C1 segment of cervical spinal cord (tissue), 14 donors: Measurements from ENCODE around the gene HPD.
"Not testable (repeated sequence)": the region's sequence is repeated elsewhere in the genome, so short reads cannot be mapped to it uniquely, and the experiment has no call there.

Experiments used
- DNase-seq, 14 donors: peaks; one replicate each; lab custom pipeline; 2025; lab: John Stamatoyannopoulos, UW

HPD gene

DNA sequence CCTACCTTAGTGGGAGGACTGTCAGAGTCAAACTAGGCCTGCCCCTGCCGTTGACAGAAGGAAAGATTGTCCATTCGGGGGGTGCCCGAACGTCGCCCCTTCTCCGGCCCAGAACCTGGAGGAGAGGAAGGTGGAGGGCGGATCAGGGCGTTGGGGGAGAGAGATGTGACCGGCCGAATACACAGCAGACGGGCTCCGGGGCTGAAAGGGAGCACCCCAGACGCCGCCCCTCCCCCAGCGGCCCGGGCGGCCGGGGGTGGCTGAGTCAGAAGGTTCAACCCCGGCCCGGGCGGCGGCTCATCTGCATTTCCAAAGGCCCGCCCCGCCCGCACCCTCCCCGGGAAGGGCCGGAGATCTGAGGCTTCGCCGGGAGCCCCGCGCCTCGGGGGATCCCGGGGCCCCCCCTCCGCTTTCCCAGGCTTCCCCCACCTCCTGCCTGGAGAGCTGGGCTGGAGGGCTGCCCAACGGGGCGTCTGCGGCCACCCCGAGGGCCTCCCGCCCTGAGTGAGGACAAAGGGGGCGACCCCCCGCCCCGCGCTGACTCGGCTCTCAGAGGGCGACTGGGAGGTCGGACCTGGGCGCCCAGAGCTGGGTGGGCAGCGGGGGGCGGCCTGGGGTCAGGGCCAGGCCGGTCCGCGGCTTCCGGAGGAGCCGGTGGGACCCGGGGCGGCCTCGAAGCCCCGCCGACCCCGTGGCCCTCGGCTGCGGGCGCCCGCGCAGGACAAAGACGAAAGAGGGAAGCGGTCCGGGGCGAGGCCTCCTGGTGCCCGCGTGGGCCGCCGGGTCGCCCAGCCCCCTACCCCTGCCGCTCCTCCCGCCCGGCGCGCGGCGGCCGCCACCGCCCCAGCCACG lies 58.6 kb downstream of the HPD start:
- peak in 12 of 14 donors; percentile 43 to 87 (median 70) for DNase-seq

DNA sequence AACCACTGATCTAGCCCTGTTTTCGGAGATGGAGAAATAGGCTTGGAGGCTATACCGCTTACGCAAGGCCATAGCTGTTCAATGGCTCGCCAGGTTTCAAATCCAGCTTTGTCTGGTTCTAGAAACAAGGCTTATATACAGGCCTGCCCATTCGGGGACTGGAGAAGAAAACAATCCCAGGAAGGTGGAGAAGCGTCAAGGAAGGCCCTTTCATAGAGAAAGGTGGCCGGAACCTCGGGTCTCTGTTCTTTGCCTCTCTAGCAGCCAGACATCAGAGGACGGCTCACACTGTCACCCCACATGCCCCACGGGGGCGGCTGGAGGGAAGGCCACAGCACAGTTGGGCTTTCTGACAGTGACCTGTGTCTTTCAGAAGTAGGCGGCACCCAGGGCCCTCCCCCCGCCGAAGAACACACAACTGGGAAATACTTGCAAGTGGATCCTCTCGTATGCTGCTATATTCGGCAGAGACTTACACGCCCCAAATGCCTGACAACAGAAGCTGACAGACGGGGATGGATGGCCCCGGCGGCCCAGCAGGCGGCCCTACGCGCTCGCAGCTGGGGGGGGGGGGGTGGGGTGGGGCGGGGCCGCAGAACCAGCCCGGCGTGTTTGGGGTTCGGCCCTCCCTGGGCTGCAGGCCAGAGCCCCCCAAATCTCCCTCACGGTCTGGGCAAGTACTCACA lies 59.4 kb downstream of the HPD start:
- DNase-seq = peak in 12 of 14 donors; percentile 31 to 77 (median 67)

DNA sequence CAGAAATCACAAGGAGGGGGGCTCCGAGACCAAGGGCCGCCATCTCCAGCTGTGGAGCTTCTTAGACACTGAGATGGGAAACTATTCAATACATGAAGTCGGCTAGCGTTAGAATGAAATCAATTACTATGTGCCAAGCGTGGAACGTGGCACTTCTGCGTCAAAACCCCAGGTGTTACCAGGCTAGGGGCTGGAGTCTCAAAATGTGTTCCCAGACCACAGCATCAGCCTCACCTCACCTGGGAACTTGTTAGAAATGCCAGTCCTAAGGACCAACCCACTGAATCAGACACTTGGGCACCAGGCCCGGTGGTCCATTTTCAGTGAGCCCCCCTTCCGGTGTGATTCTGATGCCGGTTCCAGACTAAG lies 59.9 kb downstream of the HPD start:
- peak in 3 of 14 donors; percentile 32 to 37 (median 36) for DNase-seq

DNA sequence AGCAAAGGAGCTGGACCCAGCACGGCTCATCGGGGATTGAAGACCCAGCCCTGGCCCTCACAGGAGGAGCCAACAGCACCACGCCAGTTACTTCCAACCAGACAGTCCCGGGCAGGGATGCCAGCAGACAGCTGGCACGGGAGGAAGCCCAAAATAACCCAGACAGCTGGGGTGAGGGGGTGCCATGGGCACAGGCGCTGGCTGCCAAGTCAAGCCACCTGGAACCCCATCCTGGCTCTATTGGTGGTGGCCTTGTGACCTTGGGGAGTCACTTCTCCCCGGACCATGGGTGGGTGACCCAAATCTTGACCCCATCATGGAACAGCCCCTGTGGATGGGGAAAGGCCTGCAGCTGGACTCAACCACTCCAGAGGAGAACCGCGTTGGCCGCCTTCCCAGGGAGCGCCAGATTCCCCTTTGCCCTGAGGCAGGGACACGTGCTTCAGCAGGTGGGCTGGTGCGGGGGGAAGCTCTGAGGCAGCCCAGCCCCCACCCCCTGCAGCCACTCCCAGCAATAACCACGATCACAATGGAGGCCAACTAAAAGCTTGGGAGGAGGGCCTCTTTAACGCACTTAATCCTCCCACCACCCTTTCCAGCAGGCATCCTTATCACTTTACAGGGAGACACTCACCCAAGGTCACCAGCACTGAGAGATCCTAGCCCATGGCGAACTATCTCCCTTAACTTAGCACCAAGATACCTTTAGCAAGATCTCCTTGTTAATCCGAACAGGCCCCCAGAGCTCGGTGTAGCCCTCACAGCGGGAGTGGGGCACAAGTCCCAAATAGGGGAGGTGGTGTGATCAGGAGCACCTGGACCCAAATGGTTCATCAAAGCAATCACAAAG lies 60.5 kb downstream of the HPD start:
- peak in 11 of 14 donors; percentile 20 to 69 (median 53) for DNase-seq

DNA sequence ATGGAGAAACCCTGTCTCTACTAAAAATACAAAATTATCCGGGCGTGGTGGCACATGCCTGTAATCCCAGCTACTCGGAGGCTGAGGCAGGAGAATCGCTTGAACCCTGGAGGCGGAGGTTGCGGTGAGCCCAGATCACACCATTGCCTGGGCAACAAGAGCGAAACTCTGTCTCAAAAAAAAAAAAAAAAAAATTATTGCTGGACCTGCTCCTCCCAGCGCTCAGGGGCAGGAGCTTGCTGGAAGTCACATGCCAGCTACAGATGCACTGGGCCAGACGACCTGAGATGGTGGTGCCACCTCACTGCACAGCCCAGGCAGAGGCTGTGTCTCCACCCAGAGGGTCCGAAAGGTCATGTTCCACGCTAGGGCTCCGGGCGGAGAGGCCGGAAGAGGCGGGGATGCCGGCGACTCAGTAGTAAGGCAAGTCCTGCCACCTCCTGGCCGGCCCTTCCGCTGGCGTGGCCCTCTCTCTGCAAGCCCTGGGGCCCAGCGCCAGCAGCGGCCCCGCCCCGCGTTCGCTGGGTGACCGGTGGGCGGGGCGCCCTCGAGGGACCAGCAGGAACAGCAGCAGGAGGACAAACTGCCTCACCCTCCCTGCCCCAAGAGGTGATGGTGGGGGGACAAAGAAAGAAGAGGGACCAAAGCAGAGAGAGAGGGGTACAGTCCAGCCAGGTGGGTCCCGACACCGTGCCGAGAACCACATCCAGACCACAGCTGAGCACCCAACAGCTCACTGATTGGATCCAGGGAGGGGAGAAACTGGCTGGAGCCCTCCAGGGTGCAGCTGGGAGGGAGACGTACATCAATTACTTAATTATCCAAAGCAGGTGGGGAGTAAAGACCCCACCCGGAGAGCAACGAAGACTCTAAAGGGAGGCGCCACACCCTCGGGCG lies 61.6 kb downstream of the HPD start:
- DNase-seq = peak in 13 of 14 donors; percentile 39 to 88 (median 64)

DNA sequence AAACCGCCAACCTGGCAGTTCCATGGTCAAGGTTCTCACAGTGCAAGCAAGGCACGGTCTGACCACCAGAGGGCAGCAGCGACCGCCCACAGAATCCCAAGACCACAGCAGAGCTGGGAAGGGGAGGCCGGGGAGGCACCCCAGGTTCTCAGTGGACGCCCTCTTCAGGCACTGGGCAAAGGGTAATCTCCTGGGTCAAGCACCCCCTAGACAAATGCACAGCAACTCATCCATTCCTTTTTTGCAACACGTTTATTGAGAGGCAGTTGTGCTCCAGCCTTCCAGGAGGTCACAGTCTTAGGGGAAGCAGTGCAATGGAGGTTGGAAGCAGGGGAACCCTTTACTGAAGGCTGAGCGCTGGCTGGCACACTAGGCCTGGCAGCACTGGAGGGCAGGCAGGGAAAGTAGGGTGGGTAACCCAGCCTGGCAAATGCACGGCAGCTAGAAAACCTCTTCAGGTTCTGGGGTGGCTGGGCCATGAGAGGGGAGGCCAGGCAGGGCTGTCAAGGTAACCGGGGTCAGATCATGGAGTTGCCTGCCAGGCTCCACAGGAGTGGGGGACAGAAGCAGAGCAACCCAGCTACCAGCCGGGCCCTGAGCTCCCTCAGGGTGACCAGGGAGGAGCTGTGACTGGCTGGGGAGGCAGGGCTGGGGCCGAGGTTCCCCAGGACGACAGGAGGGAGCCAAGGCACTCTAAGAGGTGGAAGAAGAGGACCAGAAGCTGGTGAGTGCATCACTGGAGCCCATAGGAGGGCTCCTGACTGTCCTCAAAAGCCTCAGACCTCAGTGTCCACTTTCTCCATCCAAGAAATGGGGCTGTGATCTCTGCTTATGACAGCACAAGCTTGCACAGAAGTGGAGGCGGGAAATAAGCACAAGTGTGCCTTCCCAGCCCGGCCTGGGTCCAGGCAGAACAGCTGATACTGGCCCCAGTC lies 63.4 kb downstream of the HPD start:
- peak in 13 of 14 donors; percentile 23 to 85 (median 79) for DNase-seq

DNA sequence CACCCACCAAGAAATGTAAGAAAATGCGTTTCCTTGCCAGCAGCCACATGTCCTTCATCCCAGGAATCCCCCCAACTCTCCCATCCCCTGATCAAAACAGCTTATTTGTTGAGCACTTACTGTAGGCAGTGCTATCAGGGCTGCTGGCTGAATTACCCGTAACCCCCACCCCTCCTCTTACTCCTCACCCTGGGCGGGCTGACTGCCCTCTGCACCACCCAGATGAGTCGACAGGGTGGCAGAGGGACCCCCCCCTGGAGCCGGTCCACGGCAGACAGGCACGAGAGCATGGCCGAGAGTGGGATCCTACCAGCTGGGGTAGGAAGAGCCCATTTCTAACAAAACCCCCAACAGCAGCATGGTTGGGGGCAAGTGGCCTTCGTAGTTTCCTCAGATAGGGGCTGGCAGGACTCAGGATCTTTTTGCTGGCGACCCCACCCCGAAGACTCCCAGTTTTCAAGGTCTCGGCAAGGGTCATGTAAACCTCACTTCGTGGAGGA lies 64.1 kb downstream of the HPD start:
- peak in 2 of 14 donors; percentile 54 to 75 for DNase-seq

DNA sequence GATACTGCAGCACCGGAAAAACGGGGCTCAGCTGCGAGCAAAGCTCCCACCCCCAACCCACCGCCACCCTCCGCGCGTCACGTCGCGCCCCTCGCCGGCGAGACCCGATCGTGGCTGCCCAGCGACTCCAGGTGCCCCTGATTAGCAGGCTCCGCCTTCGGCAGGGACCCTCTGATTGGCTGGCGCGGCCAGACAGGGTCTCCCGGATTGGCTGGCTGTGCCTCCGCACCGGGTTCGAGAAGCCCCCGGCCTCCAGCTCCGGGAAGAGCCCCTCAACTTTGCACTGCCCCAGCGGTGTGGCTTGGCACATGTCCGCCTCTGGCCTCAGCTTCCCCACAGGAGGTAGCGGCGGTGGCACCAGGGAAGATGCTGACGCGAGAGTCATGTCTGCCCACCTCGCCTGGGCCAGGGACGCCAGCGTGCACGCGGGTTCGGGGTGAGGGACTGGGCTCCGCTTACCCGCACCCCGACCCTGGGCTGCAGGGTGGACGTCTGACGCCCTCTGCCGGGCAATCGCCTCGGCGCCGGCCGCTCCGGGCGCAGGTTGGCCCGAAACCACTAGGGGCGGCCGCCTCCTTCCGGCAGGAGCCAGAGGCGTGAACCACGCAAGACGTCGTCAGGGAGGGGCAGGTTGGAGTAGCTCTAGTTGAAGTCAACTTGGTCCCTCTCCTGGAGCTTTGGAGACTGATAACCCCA lies 64.7 kb downstream of the HPD start:
- peak in 12 of 14 donors; percentile 47 to 91 (median 76) for DNase-seq

DNA sequence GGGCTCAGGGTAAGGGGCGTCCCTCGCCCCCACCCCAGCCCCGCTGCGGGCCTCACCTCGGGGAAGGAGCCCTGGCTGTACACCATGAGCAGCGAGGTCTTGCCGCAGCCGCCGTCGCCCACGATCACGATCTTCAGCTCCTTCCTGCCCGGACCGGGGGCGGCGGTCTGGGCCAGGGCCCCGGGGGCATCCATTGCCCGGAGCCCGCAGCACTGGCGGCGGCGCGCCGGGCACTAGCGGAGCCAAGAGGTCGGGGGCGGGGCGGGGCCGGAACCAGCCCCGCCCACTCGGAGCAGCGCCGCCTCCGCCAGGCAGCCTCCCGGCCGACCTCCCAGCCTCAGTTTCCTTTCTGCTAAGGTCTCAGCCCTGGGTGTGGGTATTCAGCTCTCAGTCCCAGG lies 65.2 kb downstream of the HPD start, which contains the start of gene RHOF:
Gene RHOF, minus strand, starts transcription at position 249 of the 398 bp plus-strand sequence. Its CDS starts 55 bp downstream, at position 194.
- peak in 1 of 14 donors; percentile 41 for DNase-seq

DNA sequence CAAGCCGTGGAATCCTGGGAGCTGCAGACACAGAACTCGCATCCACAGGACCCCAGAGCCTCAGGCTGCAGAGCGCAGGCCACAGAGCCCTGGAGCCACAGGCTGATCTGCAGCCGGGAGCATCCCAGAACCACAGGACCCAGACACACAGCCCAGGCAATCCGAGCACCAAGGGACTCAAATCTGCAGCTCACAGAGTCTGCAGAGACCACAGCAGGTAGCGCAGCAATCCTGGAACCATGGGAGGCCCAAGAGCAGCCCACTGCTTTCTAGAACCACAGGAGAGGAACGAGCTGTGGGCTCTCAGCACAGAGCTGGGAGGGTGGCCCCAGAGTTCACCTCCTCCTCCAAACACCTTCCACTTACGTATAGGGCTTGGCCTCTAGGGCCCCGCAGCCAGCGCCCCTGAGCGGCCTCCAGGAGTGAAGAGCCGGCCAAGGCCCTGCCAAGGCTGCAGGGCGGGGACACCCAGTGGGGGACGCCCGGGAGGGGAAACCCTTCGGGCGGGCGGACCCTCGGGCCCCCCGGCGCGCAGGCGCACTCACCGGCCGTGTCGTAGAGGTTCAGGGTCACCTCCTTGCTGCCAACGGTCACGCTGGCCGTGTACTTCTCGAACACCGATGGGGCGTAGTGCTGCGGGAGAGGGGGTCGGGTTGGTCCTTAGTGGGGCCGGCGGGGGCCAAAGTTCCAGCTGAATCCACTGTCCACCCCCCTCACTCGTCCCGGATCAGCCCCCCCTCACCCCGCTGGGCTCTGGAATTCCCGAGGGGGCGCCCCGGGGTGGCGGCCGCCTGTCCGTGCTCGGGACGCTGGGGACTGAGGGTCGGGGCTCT lies 65.8 kb downstream of the HPD start:
- DNase-seq = peak in 2 of 14 donors; percentile 14 to 41

DNA sequence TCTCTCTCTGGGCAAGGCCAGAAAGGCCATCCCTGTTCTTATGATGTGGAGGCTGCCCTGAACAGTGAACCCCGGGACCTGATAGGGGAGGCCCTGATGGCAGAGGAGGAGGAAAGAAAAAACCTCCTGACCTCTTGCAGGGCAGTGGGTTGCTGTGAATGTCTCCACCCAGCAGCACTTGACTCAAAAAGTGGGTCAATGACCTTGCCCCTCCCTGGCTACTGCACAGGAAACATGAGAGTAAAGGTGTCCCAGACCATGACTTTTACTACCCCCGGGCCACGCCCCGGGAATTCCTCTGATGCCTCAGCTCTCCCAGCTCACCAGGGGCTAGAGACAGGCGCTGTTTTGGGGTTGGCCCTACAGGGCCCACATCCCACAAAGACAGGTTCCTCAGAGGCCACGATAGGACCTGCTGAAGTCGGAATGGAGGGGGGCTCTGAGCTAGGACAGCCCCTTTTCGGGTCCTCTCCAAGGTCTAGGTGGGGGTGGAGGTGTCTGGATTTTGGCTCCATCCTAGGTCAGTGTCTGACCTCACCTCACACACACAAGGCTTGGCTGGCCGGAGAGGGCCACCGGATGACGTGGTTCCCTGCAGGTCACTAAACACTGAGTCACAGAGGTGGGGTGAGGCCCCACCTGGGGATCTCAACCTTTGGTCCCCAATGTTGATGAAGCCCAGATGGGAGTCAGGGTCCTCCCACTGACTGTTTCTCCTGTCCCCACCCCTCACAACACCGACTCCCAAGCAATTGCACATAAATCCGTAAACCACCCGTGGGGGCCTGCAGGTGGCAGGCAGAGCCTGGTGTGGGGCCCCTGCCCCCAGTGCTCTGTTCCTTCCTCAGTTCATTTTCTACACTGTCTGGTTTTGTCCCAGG lies 66.7 kb downstream of the HPD start:
- DNase-seq = no peak

DNA sequence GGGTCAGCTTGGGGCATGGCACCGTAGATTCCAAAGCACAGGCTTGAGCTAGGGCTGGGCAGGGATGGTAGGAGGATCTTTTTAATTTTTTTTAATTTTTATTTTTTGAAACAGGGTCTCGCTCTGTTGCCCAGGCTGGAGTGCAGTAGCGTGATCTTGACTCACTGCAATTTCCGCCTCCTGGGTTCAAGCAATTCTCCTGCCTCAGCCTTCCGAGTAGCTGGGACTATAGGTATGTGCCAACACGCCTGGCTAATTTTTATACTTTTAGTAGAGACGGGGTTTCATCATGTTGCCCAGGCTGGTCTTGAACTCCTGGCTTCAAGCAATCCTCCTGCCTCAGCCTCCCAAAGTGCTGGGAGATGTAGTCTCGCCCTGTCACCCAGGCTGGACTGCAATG lies 67.9 kb downstream of the HPD start:
- DNase-seq = not testable (repeated sequence)

DNA sequence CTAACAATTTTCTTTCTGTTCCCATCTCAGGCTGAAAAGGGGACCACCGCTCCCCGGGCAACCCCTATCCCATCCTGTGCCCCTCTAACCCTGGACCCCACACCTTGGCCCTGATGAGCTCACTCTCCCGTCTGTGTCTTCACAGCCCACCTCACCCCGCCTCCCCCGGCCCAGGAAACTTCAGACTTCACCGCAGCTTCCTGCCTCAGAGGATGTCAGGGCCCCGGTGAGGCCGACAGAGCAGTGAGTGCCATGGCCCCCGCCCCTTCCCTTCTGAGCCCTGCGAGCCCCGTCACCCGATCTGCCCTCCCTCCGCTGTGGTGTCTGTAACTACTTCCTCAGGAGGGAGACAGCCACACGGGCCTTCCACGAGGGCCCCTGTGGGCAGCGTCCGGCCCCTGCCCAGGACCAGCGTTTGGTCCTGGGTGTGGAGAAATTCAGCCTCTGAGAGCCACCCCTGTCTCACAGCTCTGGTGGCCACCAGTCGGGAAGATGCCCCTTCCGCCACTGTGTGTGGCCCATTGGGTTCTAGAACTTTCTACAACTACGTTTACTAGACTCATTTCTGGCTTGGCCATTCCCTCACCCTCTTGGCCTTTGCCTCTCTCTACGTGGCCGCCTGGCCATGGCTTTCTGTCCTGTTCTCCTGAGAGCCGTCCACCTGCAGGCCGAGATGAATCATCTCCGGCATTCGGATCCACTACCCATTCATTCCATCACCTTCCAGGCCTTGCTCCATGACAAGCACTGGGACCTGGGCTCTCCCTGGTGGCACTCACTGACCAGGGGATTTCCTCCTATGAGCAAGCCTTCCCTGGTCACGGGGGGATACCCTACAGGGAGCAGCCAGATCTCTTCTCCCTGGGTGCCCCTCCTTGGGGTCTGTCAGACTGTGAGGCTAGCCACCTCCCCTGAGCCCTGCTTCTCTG lies 68.6 kb downstream of the HPD start:
- DNase-seq = peak in 10 of 14 donors; percentile 15 to 56 (median 30)
